ENCODE results near the gene GAGE12H.
"Not testable (repeated sequence)": the region's sequence is repeated elsewhere in the genome, so short reads cannot be mapped to it uniquely, and the experiment has no call there.

GAGE12H gene, protein sequence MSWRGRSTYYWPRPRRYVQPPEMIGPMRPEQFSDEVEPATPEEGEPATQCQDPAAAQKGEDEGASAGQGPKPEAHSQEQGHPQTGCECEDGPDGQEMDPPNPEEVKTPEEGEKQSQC

DNA sequence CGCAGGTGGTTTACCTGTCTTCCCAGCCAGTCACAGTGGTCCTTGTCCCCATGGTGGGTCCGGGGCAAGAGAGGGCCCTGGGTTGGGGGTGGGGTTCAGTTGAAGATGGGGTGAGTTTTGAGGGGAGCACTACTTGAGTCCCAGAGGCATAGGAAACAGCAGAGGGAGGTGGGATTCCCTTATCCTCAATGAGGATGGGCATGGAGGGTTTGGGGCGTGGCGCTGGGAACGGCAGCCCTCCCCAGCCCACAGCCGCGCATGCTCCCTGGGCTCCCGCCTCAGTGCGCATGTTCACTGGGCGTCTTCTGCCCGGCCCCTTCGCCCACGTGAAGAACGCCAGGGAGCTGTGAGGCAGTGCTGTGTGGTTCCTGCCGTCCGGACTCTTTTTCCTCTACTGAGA is at the start of gene GAGE12H:
Gene GAGE12H, plus strand, starts transcription at position 301 of the 400 bp plus-strand sequence. CDS start 1,155 bp downstream, outside the sequence.
- not testable (repeated sequence) for DNase-seq

DNA sequence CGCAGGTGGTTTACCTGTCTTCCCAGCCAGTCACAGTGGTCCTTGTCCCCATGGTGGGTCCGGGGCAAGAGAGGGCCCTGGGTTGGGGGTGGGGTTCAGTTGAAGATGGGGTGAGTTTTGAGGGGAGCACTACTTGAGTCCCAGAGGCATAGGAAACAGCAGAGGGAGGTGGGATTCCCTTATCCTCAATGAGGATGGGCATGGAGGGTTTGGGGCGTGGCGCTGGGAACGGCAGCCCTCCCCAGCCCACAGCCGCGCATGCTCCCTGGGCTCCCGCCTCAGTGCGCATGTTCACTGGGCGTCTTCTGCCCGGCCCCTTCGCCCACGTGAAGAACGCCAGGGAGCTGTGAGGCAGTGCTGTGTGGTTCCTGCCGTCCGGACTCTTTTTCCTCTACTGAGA is 47.9 kb upstream of the GAGE12H start, which contains the start of gene GAGE12C:
Gene GAGE12C, plus strand, starts transcription at position 301 of the 400 bp plus-strand sequence. CDS start 1,155 bp downstream, outside the sequence.
- not testable (repeated sequence) for DNase-seq

DNA sequence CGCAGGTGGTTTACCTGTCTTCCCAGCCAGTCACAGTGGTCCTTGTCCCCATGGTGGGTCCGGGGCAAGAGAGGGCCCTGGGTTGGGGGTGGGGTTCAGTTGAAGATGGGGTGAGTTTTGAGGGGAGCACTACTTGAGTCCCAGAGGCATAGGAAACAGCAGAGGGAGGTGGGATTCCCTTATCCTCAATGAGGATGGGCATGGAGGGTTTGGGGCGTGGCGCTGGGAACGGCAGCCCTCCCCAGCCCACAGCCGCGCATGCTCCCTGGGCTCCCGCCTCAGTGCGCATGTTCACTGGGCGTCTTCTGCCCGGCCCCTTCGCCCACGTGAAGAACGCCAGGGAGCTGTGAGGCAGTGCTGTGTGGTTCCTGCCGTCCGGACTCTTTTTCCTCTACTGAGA is 38.3 kb upstream of the GAGE12H start, which contains the start of gene GAGE12D:
Gene GAGE12D, plus strand, starts transcription at position 301 of the 400 bp plus-strand sequence. CDS start 1,155 bp downstream, outside the sequence.
- not testable (repeated sequence) for DNase-seq

DNA sequence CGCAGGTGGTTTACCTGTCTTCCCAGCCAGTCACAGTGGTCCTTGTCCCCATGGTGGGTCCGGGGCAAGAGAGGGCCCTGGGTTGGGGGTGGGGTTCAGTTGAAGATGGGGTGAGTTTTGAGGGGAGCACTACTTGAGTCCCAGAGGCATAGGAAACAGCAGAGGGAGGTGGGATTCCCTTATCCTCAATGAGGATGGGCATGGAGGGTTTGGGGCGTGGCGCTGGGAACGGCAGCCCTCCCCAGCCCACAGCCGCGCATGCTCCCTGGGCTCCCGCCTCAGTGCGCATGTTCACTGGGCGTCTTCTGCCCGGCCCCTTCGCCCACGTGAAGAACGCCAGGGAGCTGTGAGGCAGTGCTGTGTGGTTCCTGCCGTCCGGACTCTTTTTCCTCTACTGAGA is 28.8 kb upstream of the GAGE12H start, which contains the start of gene GAGE12E:
Gene GAGE12E, plus strand, starts transcription at position 301 of the 400 bp plus-strand sequence. CDS start 1,155 bp downstream, outside the sequence.
- not testable (repeated sequence) for DNase-seq

DNA sequence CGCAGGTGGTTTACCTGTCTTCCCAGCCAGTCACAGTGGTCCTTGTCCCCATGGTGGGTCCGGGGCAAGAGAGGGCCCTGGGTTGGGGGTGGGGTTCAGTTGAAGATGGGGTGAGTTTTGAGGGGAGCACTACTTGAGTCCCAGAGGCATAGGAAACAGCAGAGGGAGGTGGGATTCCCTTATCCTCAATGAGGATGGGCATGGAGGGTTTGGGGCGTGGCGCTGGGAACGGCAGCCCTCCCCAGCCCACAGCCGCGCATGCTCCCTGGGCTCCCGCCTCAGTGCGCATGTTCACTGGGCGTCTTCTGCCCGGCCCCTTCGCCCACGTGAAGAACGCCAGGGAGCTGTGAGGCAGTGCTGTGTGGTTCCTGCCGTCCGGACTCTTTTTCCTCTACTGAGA is 19.2 kb upstream of the GAGE12H start, which contains the start of gene GAGE12F:
Gene GAGE12F, plus strand, starts transcription at position 301 of the 400 bp plus-strand sequence. CDS start 1,155 bp downstream, outside the sequence.
- not testable (repeated sequence) for DNase-seq

DNA sequence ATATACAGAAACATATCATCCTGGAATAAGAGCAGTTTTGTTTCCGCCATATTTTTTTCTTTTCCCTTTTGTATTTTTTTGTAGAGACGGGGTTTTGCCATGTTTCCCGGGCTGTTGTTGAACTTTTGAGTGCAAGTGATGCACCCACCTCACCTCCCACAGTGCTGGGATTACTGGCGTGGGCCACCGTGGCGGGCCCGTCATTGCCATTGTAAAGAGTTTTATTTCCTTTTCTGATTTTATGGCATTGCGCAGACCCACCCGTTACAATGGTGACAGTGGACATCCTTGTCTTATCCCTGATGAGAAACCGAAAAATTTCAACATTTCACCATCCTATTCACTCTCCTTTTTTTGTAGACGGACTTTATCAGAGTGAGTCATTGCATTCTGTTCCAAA is 11.0 kb upstream of the GAGE12H start:
- DNase-seq, result not testable (repeated sequence)

DNA sequence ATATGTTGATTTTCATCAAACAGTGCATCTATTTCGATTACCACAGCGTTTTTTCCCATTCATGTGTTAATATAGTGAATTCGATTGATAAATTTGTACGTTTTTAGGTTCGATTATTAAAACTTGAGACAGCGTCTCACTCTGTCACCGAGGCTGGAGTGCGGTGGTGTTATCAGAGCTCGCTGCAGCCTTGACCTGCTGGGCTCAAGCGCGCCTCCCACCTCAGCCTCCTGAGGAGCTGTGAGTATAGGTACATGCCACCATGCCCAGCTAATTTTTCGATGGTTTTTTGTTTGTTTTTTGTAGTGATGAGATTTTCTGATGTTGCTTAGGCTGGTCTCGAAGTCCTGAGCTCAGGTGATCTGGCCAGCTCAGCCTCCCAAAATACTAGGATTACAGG is 10.6 kb upstream of the GAGE12H start:
- not testable (repeated sequence) for DNase-seq

DNA sequence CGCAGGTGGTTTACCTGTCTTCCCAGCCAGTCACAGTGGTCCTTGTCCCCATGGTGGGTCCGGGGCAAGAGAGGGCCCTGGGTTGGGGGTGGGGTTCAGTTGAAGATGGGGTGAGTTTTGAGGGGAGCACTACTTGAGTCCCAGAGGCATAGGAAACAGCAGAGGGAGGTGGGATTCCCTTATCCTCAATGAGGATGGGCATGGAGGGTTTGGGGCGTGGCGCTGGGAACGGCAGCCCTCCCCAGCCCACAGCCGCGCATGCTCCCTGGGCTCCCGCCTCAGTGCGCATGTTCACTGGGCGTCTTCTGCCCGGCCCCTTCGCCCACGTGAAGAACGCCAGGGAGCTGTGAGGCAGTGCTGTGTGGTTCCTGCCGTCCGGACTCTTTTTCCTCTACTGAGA is 9.6 kb upstream of the GAGE12H start, which contains the start of gene GAGE12G:
Gene GAGE12G, plus strand, starts transcription at position 301 of the 400 bp plus-strand sequence. CDS start 1,155 bp downstream, outside the sequence.
- DNase-seq, result not testable (repeated sequence)

DNA sequence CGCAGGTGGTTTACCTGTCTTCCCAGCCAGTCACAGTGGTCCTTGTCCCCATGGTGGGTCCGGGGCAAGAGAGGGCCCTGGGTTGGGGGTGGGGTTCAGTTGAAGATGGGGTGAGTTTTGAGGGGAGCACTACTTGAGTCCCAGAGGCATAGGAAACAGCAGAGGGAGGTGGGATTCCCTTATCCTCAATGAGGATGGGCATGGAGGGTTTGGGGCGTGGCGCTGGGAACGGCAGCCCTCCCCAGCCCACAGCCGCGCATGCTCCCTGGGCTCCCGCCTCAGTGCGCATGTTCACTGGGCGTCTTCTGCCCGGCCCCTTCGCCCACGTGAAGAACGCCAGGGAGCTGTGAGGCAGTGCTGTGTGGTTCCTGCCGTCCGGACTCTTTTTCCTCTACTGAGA is 9.4 kb downstream of the GAGE12H start, which contains the start of gene GAGE2A:
Gene GAGE2A, plus strand, starts transcription at position 301 of the 400 bp plus-strand sequence. CDS start 1,155 bp downstream, outside the sequence.
- DNase-seq, result not testable (repeated sequence)

DNA sequence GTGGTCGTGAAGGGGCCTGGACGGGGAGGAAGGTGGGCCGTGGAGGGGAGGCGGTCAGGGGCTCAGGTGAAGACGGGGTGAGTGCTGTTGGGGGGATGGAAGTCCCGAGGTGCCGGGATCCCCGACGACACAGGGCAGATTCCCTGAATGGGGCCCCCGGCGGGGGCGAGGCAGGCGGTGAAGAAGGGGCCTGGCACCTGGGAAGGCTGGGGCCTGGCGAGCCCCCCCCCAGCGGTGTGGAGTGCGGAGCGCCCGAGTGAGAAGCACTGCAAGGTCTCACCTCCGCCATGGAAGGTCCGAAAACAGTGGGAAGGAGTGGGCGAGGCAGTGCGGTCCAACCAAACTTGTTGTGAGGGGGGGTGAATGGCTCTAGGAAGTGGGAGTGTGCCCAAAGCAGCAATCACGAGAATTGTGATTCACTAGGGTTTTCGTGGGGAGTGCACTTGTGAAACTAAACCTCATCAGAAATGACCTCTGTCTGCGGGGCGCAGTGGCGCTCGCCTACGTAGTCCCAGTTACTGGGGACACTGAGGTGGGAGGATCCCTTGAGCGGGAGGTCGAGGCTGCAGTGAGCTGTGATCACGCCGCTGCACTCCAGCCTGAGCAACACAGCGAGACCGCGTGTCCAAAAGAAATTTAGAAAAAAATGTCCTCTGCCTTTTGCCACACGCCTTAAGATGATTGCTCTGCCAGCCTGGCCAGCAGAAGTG is 10.2 kb downstream of the GAGE12H start:
- not testable (repeated sequence) for DNase-seq

DNA sequence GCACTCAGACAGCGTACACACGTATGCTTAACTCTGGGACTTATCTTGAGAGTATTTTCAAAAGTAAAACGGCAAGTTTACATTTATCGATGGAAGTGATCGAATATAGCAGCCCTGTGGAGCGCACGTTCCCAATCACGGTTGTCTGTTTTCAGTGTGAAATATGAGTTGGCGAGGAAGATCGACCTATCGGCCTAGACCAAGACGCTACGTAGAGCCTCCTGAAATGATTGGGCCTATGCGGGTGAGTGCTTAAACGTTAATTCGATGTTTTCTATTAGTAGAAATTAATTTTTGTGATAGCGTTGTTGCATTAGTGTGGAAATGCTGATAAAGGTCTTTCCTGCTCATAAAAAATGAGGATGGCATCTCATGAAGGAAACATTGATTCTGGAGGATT is 10.7 kb downstream of the GAGE12H start:
- not testable (repeated sequence) for DNase-seq

DNA sequence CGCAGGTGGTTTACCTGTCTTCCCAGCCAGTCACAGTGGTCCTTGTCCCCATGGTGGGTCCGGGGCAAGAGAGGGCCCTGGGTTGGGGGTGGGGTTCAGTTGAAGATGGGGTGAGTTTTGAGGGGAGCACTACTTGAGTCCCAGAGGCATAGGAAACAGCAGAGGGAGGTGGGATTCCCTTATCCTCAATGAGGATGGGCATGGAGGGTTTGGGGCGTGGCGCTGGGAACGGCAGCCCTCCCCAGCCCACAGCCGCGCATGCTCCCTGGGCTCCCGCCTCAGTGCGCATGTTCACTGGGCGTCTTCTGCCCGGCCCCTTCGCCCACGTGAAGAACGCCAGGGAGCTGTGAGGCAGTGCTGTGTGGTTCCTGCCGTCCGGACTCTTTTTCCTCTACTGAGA is 19.0 kb downstream of the GAGE12H start, which contains the start of gene GAGE1:
Gene GAGE1, plus strand, starts transcription at position 301 of the 400 bp plus-strand sequence. CDS start 1,155 bp downstream, outside the sequence.
- DNase-seq, result not testable (repeated sequence)

DNA sequence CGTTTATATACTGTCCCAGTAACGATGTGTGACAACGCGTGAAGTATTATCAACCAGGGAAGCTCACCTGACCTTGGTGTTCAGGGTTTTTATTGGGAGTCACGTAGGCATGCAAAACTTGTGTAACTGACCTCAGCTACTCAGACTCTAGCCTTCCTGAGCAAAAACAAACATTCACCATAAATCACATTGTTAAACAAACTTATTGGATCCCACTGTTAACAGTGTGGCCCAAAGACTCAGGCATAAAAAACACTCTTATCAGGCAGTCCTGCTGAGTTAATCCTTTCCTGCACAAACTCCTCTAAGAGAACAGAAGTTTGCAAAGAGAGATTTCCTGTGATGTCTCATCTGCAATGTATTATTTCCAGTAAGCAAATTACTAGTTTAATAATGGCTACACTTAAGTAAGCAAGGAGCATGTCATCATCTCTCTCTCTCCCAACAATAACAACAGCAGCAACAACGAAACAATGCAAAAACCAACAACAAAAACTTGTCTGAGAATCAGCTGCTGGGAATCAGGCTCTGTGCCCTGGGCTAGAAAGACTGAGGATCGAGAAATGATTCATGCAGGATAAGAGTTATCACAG is 31.1 kb downstream of the GAGE12H start:
- DNase-seq, result no peak

DNA sequence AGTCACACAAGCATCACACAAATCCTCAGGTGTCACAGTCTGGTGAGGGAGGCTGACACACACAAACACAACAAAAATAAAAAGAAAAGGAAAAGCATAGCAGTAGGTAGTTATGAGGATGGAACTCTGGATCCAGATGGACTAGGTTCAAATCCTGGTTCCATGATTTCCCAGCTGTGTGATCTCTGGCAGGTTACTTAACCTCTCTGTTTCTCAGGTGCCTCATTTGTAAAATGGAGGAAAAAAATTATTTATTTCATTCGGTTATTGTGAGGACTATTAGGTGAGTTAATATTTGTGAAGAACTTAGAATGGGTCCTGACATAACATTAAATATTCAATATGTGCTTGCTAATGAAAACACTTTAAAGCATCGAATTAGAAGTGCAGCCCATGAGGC is 38.8 kb downstream of the GAGE12H start:
- no peak for DNase-seq

DNA sequence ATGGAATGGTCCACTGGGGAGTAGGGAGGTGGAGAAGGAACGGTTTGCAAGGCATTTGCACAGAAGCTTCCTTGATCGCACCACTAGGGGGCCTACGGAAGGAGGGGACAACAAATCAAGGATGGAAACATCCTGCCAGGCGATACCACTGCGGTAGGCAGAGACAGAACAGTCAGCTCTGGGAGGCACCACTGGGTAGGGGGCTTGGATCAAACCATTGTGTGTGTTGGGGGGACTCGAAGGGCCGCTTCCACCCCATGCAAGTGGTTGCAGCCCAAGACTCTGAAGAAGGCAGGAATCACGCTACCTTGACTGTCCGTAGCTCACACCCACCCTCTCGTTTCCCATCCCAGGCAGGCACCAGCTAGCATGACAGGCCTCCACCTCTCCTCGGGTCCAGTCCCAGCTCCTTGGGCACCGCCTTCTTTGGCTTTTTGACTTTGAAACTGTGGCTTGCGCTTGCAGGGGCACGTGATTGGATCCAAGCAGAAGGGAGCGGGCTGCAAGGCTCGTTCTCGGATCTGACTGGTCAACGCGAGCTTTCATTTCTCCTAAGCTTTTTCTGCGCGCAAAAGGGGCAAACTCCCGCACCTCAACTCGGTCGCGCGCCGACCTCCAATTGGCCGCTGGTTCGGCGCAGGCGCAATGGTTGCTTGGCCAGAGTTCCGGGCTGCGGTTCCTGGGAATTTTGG is 47.5 kb downstream of the GAGE12H start:
- DNase-seq, result peak; percentile 22

Data from CD4-positive, alpha-beta T cell treated with Interleukin-21 for 1 hour (primary cell).